ENCODE data around the gene CDC34. TPM values are rescaled to one million over a fixed set of nuclear protein-coding genes. Genes with fewer than 3 reads are reported as not detected.
A peak's percentile ranks its signal among the peaks of the same experiment; 100 is the strongest.

Gene CDC34
- total and polyA plus RNA-seq, 9 of the 15 experiments (the other 6 are each of a cell fraction or from before 2014, with no cell fraction given) = 0.80 to 203 (median 65.5) TPM

DNA sequence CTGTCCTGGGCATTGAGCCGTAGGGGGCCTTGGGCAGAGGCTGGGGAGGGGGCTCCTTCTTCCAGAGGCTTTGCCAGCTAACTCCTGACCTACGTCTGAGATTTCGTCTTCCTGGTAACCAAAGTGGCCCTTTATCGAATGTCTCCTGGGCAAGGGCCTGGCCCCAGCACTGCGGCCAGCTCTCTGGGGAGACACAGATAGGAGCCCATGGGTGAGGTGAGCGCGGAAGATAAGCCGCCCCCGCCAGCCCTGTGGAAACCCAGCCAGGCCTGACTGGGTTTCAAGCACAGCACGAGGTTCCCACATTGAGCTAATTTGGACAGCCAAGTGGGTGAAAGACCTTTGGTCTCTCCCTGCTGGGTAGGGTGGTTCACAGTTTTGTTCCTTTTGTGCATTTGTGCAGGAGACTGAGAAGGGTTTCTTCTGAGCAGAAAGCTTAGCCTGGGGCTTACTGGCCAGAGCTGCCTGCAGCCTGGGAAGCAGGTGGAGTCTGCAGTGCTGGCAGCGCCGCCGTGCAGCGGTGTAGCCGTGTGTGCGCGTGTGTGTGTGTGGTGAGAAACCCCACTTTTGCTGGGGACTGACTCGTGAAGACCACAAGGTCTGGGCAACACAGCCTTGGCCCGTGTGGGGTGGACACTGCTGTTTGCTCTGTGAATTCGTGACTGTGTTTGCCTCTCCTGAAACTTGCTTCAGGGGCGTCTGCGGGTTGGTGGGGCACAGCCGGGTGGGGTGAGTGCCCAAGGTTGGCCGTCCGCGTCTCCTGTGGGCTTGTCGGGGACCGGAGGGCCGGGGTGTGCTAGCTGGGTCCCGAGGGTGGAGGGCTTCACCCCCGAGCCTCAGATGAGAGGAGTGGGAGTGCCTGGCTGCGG lies 43.3 kb downstream of the CDC34 start (continued):
- TF ChIP-seq, protein P1, sequence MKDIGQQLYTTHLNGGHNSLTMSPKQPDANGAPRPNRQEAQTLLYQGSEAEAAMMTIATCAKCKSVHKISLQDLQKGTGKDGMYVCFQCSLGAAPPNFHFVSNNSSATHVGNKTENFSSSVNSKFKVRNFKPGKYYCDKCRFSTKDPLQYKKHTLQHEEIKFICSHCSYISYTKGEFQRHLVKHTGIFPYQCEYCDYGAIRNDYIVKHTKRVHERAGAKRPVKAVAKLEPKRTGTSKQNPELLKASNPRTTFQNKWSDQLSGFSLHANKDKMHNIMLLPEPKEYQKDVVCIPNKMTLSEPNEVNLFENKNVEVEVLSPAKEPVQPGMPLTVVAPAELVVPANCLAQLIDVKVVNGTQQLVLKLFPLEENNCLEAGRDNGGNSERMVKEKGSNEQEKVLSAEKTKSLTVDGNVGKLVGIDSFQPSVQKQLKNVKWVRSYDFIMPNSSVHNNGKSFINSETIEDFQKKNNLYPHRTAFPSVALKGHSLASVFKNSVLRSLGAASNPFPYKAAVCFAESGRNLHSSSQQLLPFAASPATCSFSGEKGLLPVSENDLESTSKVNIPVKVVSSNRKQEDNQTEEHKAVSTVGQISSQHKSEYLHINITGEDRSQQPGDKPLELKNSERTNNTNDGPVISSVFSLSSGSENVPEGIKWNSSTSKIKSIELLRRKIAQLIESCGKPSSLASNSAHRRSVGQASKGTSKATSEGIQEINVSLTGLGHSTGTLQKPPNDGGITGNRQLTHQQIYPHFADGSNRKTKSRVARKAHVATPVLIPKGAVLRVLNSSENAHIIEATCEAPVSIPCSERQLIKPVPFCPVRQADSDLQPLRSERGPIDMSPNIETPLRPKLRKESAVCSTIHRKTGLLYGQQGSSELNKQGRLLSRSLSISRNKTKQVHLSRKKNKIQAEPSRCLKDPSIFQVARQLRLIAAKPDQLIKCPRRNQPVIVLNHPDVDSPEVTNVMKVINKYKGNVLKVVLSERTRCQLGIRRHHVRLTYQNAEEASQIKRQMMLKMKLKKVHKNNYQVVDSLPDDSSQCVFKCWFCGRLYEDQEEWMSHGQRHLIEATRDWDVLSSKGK (CRISPR knock-in tag; IDR thresholded peaks at IDR 0.05) = no peak
- TF ChIP-seq SMARCE1 (IDR thresholded peaks at IDR 0.05) (peak; percentile 96), POLR3A (IDR thresholded peaks at IDR 0.05; ENCODE audit: borderline replicate concordance, extremely low read depth, insufficient read depth, insufficient read length) (no peak), TCF7L2 (IDR thresholded peaks at IDR 0.05; ENCODE audit: low read depth, low read length) (no peak), ELF1 (tag; IDR thresholded peaks at IDR 0.05) (no peak), MNT (conservative IDR thresholded peaks at IDR 0.05) (peak; percentile 90 to 95), ESRRA (IDR thresholded peaks at IDR 0.05; ENCODE audit: borderline replicate concordance, low read depth) (peak; percentile 74; the same call in 1 of the 2 replicates), TAF15 (IDR thresholded peaks at IDR 0.05; ENCODE audit: low read depth, low read length) (no peak), SLC30A9 (CRISPR knock-in tag; IDR thresholded peaks at IDR 0.05) (no peak), PTBP1 (IDR thresholded peaks at IDR 0.05; ENCODE audit: low read depth, low read length) (no peak), WHSC1 (IDR thresholded peaks at IDR 0.05; ENCODE audit: low read length) (no peak), RUNX1 (IDR thresholded peaks at IDR 0.05; ENCODE audit: low read depth) (peak; percentile 96), FOXA3 (CRISPR knock-in tag; conservative IDR thresholded peaks at IDR 0.05 in 1 of 2, IDR thresholded peaks at IDR 0.05 in 1 of 2) (no peak), CSDE1 (IDR thresholded peaks at IDR 0.05) (peak in 1 of 2 experiments; percentile 52; a peak in 1 of 4 replicates), CBX3 (IDR thresholded peaks at IDR 0.05; ENCODE audit: borderline replicate concordance in 1 of 2, low read length in 2 of 2) (peak in 1 of 2 experiments; percentile 56; a peak in 1 of 3 replicates)
- TF ChIP-seq, protein P2, sequence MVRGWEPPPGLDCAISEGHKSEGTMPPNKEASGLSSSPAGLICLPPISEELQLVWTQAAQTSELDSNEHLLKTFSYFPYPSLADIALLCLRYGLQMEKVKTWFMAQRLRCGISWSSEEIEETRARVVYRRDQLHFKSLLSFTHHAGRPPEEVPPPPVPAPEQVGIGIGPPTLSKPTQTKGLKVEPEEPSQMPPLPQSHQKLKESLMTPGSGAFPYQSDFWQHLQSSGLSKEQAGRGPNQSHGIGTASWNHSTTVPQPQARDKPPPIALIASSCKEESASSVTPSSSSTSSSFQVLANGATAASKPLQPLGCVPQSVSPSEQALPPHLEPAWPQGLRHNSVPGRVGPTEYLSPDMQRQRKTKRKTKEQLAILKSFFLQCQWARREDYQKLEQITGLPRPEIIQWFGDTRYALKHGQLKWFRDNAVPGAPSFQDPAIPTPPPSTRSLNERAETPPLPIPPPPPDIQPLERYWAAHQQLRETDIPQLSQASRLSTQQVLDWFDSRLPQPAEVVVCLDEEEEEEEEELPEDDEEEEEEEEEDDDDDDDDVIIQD (CRISPR knock-in tag; IDR thresholded peaks at IDR 0.05) = no peak
- TF ChIP-seq, protein P3, sequence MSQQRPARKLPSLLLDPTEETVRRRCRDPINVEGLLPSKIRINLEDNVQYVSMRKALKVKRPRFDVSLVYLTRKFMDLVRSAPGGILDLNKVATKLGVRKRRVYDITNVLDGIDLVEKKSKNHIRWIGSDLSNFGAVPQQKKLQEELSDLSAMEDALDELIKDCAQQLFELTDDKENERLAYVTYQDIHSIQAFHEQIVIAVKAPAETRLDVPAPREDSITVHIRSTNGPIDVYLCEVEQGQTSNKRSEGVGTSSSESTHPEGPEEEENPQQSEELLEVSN (IDR thresholded peaks at IDR 0.05; ENCODE audit: borderline replicate concordance in 1 of 2, extremely low read depth in 1 of 2, insufficient read depth in 1 of 2, insufficient read length in 1 of 2, low read depth in 1 of 2, low read length in 1 of 2, poor library complexity in 1 of 2, severe bottlenecking in 1 of 2) = peak; percentile 41 to 78

Data from K562 (cell line).